Measurements from ENCODE around the gene ATRAID.

The ATRAID gene

GRCh38 chr2:27247893-27248292, 36.1 kb downstream of the ATRAID start:
- H3K4me1 Mint-ChIP-seq (ENCODE audit: low read depth), result no peaks in the 10 kb centered on the region
- no peaks in the 10 kb centered on the region for H3K27me3 Mint-ChIP-seq
- H3K9me3 Mint-ChIP-seq (ENCODE audit: low read depth), result no peaks in the 10 kb centered on the region
- H3K27ac Mint-ChIP-seq, result no peak overlapping the region
- no peaks in the 10 kb centered on the region for H3K36me3 Mint-ChIP-seq
- H3K4me3 Mint-ChIP-seq, result no peak overlapping the region

- no peaks in the 10 kb centered on the region for H3K9me3 Mint-ChIP-seq (ENCODE audit: low read depth)
- no peaks in the 10 kb centered on the region for H3K4me1 Mint-ChIP-seq (ENCODE audit: low read depth)
- no peak overlapping the region for H3K27ac Mint-ChIP-seq
- H3K4me3 Mint-ChIP-seq, result no peak overlapping the region
- no peaks in the 10 kb centered on the region for H3K36me3 Mint-ChIP-seq
- H3K27me3 Mint-ChIP-seq, result no peaks in the 10 kb centered on the region
Observed at GRCh38 chr2:27249159-27249890, 37.5 kb downstream of the ATRAID start.

GRCh38 chr2:27249891-27250651, 38.2 kb downstream of the ATRAID start:
- H3K36me3 Mint-ChIP-seq, result no peaks in the 10 kb centered on the region
- no peaks in the 10 kb centered on the region for H3K27me3 Mint-ChIP-seq
- no peak overlapping the region for H3K4me3 Mint-ChIP-seq
- no peak overlapping the region for H3K27ac Mint-ChIP-seq
- no peaks in the 10 kb centered on the region for H3K4me1 Mint-ChIP-seq (ENCODE audit: low read depth)
- no peaks in the 10 kb centered on the region for H3K9me3 Mint-ChIP-seq (ENCODE audit: low read depth)

- H3K9me3 Mint-ChIP-seq (ENCODE audit: low read depth), result no peaks in the 10 kb centered on the region
- H3K4me3 Mint-ChIP-seq, result no peak overlapping the region
- no peaks in the 10 kb centered on the region for H3K4me1 Mint-ChIP-seq (ENCODE audit: low read depth)
- no peaks in the 10 kb centered on the region for H3K36me3 Mint-ChIP-seq
- H3K27me3 Mint-ChIP-seq, result peaks cover under 1% of the 10 kb centered on the region
- no peak overlapping the region for H3K27ac Mint-ChIP-seq
Observed at GRCh38 chr2:27250652-27251379, 39.0 kb downstream of the ATRAID start.

- Mint-ChIP-seq H3K27ac (no peak overlapping the region), H3K36me3 (no peaks in the 10 kb centered on the region), H3K9me3 (ENCODE audit: low read depth) (no peaks in the 10 kb centered on the region), H3K4me1 (ENCODE audit: low read depth) (no peaks in the 10 kb centered on the region), H3K4me3 (no peak overlapping the region), H3K27me3 (peaks cover 7% of the 10 kb centered on the region)
Observed at GRCh38 chr2:27251766-27252165, 39.9 kb downstream of the ATRAID start.

- no peak overlapping the region for H3K4me3 Mint-ChIP-seq
- H3K27me3 Mint-ChIP-seq, result peaks cover 22% of the 10 kb centered on the region
- no peaks in the 10 kb centered on the region for H3K9me3 Mint-ChIP-seq (ENCODE audit: low read depth)
- no peak overlapping the region for H3K27ac Mint-ChIP-seq
- no peaks in the 10 kb centered on the region for H3K36me3 Mint-ChIP-seq
- no peaks in the 10 kb centered on the region for H3K4me1 Mint-ChIP-seq (ENCODE audit: low read depth)
Observed at GRCh38 chr2:27255187-27255586, 43.3 kb downstream of the ATRAID start.

GRCh38 chr2:27255660-27256059, 43.8 kb downstream of the ATRAID start:
- H3K27ac Mint-ChIP-seq, result no peak overlapping the region
- H3K36me3 Mint-ChIP-seq, result no peaks in the 10 kb centered on the region
- H3K4me3 Mint-ChIP-seq, result no peak overlapping the region
- no peaks in the 10 kb centered on the region for H3K9me3 Mint-ChIP-seq (ENCODE audit: low read depth)
- peaks cover under 1% of the 10 kb centered on the region for H3K4me1 Mint-ChIP-seq (ENCODE audit: low read depth)
- H3K27me3 Mint-ChIP-seq, result peaks cover 27% of the 10 kb centered on the region

- Mint-ChIP-seq H3K27ac (no peak overlapping the region), H3K27me3 (peaks cover 38% of the 10 kb centered on the region), H3K9me3 (ENCODE audit: low read depth) (no peaks in the 10 kb centered on the region), H3K4me1 (ENCODE audit: low read depth) (peaks cover 11% of the 10 kb centered on the region), H3K4me3 (no peak overlapping the region), H3K36me3 (no peaks in the 10 kb centered on the region)
Observed at GRCh38 chr2:27256855-27257454, 45.1 kb downstream of the ATRAID start.

- Mint-ChIP-seq H3K36me3 (no peaks in the 10 kb centered on the region), H3K4me3 (no peak overlapping the region), H3K27ac (no peak overlapping the region), H3K9me3 (ENCODE audit: low read depth) (no peaks in the 10 kb centered on the region), H3K4me1 (ENCODE audit: low read depth) (peaks cover 11% of the 10 kb centered on the region), H3K27me3 (peaks cover 38% of the 10 kb centered on the region)
Observed at GRCh38 chr2:27258051-27258450, 46.2 kb downstream of the ATRAID start.

- no peaks in the 10 kb centered on the region for H3K9me3 Mint-ChIP-seq (ENCODE audit: low read depth)
- H3K4me3 Mint-ChIP-seq, result peak overlapping the region; percentile 69
- no peak overlapping the region for H3K27ac Mint-ChIP-seq
- no peaks in the 10 kb centered on the region for H3K36me3 Mint-ChIP-seq
- H3K27me3 Mint-ChIP-seq, result peaks cover 45% of the 10 kb centered on the region
- peaks cover 30% of the 10 kb centered on the region for H3K4me1 Mint-ChIP-seq (ENCODE audit: low read depth)
Observed at GRCh38 chr2:27261241-27261925, 49.5 kb downstream of the ATRAID start.

GRCh38 chr2:27261926-27262298, 50.1 kb downstream of the ATRAID start:
- Mint-ChIP-seq H3K27me3 (peaks cover 42% of the 10 kb centered on the region), H3K9me3 (ENCODE audit: low read depth) (no peaks in the 10 kb centered on the region), H3K4me3 (peak overlapping the region; percentile 69), H3K36me3 (no peaks in the 10 kb centered on the region), H3K27ac (no peak overlapping the region), H3K4me1 (ENCODE audit: low read depth) (peaks cover 30% of the 10 kb centered on the region)

- peaks cover 39% of the 10 kb centered on the region for H3K27me3 Mint-ChIP-seq
- H3K4me3 Mint-ChIP-seq, result peak within 1 kb of the TSS; percentile 95
- no peaks in the 10 kb centered on the region for H3K36me3 Mint-ChIP-seq
- peaks cover 30% of the 10 kb centered on the region for H3K4me1 Mint-ChIP-seq (ENCODE audit: low read depth)
- H3K9me3 Mint-ChIP-seq (ENCODE audit: low read depth), result no peaks in the 10 kb centered on the region
- H3K27ac Mint-ChIP-seq, result peak within 1 kb of the TSS; percentile 79
Observed at GRCh38 chr2:27262379-27263286, 50.8 kb downstream of the ATRAID start, which contains the start of gene SLC30A3. Gene SLC30A3, minus strand, starts transcription at chr2:27263047. Its CDS starts 141 bp downstream, at chr2:27262906.

- H3K27me3 Mint-ChIP-seq, result peaks cover 36% of the 10 kb centered on the region
- peak overlapping the region; percentile 95 for H3K4me3 Mint-ChIP-seq
- no peaks in the 10 kb centered on the region for H3K9me3 Mint-ChIP-seq (ENCODE audit: low read depth)
- H3K4me1 Mint-ChIP-seq (ENCODE audit: low read depth), result peaks cover 30% of the 10 kb centered on the region
- H3K27ac Mint-ChIP-seq, result peak overlapping the region; percentile 79
- H3K36me3 Mint-ChIP-seq, result no peaks in the 10 kb centered on the region
Observed at GRCh38 chr2:27263287-27264252, 51.7 kb downstream of the ATRAID start.

All from activated naive CD8-positive, alpha-beta T cell (primary cell).